ENCODE measurements around the gene SEC23A. TPM values are rescaled to one million over a fixed set of nuclear protein-coding genes. Genes with fewer than 3 reads are reported as not detected.
"Not testable (repeated sequence)": the region's sequence is repeated elsewhere in the genome, so short reads cannot be mapped to it uniquely, and the experiment has no call there.

The SEC23A gene
- 72.3 TPM for total RNA-seq

GRCh38 chr14:39102969-39103957 lies at the start of gene SEC23A:
Gene SEC23A (minus strand): TSS chr14:39103235. CDS start chr14:39096118, 7,117 bp downstream.
- DNase-seq (ENCODE audit: low spot score) = peak; percentile 82

- DNase-seq (ENCODE audit: low spot score) = no peak
Measured at GRCh38 chr14:39145266-39145966, 42.4 kb upstream of the SEC23A start.

GRCh38 chr14:39143226-39143625 lies 40.2 kb upstream of the SEC23A start:
- DNase-seq (ENCODE audit: low spot score) = not testable (repeated sequence)

- DNase-seq (ENCODE audit: low spot score) = not testable (repeated sequence)
Measured at GRCh38 chr14:39141623-39142022, 38.6 kb upstream of the SEC23A start.

GRCh38 chr14:39140170-39140569 lies 37.1 kb upstream of the SEC23A start:
- no peak for DNase-seq (ENCODE audit: low spot score)

- no peak for DNase-seq (ENCODE audit: low spot score)
Measured at GRCh38 chr14:39138440-39138839, 35.4 kb upstream of the SEC23A start.

- DNase-seq (ENCODE audit: low spot score) = not testable (repeated sequence)
Measured at GRCh38 chr14:39137835-39138234, 34.8 kb upstream of the SEC23A start.

GRCh38 chr14:39122330-39123138 lies 19.5 kb upstream of the SEC23A start:
- no peak for DNase-seq (ENCODE audit: low spot score)

- peak; percentile 97 for DNase-seq (ENCODE audit: low spot score)
Measured at GRCh38 chr14:39114073-39114838, 11.2 kb upstream of the SEC23A start, which contains the start of gene GEMIN2. Gene GEMIN2 (plus strand): TSS chr14:39114323. CDS start chr14:39114339, 16 bp downstream.

- no peak for DNase-seq (ENCODE audit: low spot score)
Measured at GRCh38 chr14:39113685-39114072, 10.6 kb upstream of the SEC23A start.

GRCh38 chr14:39109893-39110715 lies 7.1 kb upstream of the SEC23A start:
- no peak for DNase-seq (ENCODE audit: low spot score)

- DNase-seq (ENCODE audit: low spot score) = no peak
Measured at GRCh38 chr14:39108791-39109190, 5.8 kb upstream of the SEC23A start.

- no peak for DNase-seq (ENCODE audit: low spot score)
Measured at GRCh38 chr14:39107591-39107996, 4.6 kb upstream of the SEC23A start.

- not testable (repeated sequence) for DNase-seq (ENCODE audit: low spot score)
Measured at GRCh38 chr14:39104078-39104801, 1.2 kb upstream of the SEC23A start.

GRCh38 chr14:39102265-39102968 lies 618 bp downstream of the SEC23A start:
- DNase-seq (ENCODE audit: low spot score) = peak; percentile 46

- no peak for DNase-seq (ENCODE audit: low spot score)
Measured at GRCh38 chr14:39099748-39100147, 3.3 kb downstream of the SEC23A start.

GRCh38 chr14:39099215-39099614 lies 3.8 kb downstream of the SEC23A start:
- DNase-seq (ENCODE audit: low spot score) = not testable (repeated sequence)

- DNase-seq (ENCODE audit: low spot score) = no peak
Measured at GRCh38 chr14:39097159-39097558, 5.9 kb downstream of the SEC23A start.

GRCh38 chr14:39094515-39094914 lies 8.5 kb downstream of the SEC23A start:
- no peak for DNase-seq (ENCODE audit: low spot score)
